Hepatocyte (in vitro differentiated cells): ENCODE data around the gene ITPR1. TPM values are rescaled to one million over a fixed set of nuclear protein-coding genes. Genes with fewer than 3 reads are reported as not detected.

ENCODE experiments used
- DNase-seq: peaks from one replicate; pipeline ENCODE4 v3.0.0-alpha.2; 2016; ENCODE audit warnings: low spot score
- H2AFZ ChIP-seq: fragments of 200-600 bp; sonication (generic); 2 replicates; pipeline ENCODE4 v1.6.0; 2016; ENCODE audit warnings: antibody characterized with exemption, mild to moderate bottlenecking
- H3K27ac ChIP-seq: fragments of 200-600 bp; sonication (generic); 2 replicates; pipeline ENCODE4 v1.5.1; 2016; ENCODE audit warnings: mild to moderate bottlenecking
- H3K27me3 ChIP-seq: fragments of 200-600 bp; sonication (generic); 2 replicates; pipeline ENCODE4 v1.6.1; 2016
- H3K36me3 ChIP-seq: fragments of 200-600 bp; sonication (generic); replicated peaks from 2 replicates; pipeline ENCODE4 v1.5.1; 2016; ENCODE audit warnings: low read depth; ENCODE audit not compliant: insufficient read depth
- H3K4me1 ChIP-seq: fragments of 200-600 bp; sonication (generic); 2 replicates; pipeline ENCODE4 v1.5.1; 2016; ENCODE audit warnings: mild to moderate bottlenecking, moderate library complexity; ENCODE audit not compliant: insufficient read depth
- H3K4me2 ChIP-seq: fragments of 200-600 bp; sonication (generic); 2 replicates; pipeline ENCODE4 v1.6.0; 2016
- H3K4me3 ChIP-seq: fragments of 200-600 bp; sonication (generic); 2 replicates; pipeline ENCODE4 v1.5.1; 2016; ENCODE audit warnings: mild to moderate bottlenecking
- H3K79me2 ChIP-seq: fragments of 200-600 bp; sonication (generic); 2 replicates; pipeline ENCODE4 v1.6.0; 2017; ENCODE audit warnings: mild to moderate bottlenecking
- H3K9me2 ChIP-seq: fragments of 200-600 bp; sonication (generic); replicated peaks from 2 replicates; pipeline ENCODE4 v1.6.0; 2017; ENCODE audit warnings: mild to moderate bottlenecking; ENCODE audit not compliant: insufficient read depth
- H3K9me3 ChIP-seq: fragments of 200-600 bp; sonication (generic); 2 replicates; pipeline ENCODE4 v1.5.1; 2016; ENCODE audit warnings: low read depth, mild to moderate bottlenecking
- H4K20me1 ChIP-seq: fragments of 200-600 bp; sonication (generic); 2 replicates; pipeline ENCODE4 v1.6.0; 2016; ENCODE audit warnings: mild to moderate bottlenecking; ENCODE audit not compliant: insufficient read depth, poor library complexity, severe bottlenecking
- CTCF ChIP-seq: fragments of 200-600 bp; sonication (generic); IDR thresholded peaks from 2 replicates; pipeline ENCODE4 v1.5.1; 2016; ENCODE audit warnings: antibody characterized with exemption, mild to moderate bottlenecking; ENCODE audit not compliant: poor library complexity
- EZH2 ChIP-seq: fragments of 200-600 bp; sonication (generic); IDR thresholded peaks from 2 replicates; pipeline ENCODE4 v1.6.1; 2016; ENCODE audit warnings: antibody characterized with exemption, mild to moderate bottlenecking, borderline replicate concordance
- EZH2phosphoT487 ChIP-seq: fragments of 200-600 bp; sonication (generic); IDR thresholded peaks from one replicate; pipeline ENCODE4 v1.6.1; 2018; ENCODE audit warnings: antibody characterized with exemption, mild to moderate bottlenecking, low read depth, moderate library complexity; ENCODE audit not compliant: unreplicated experiment, severe bottlenecking
- WGBS: methylation state at CpG from one replicate; pipeline ENCODE4 v1.1.6; 2016; ENCODE audit warnings: low lambda C conversion rate; ENCODE audit errors: missing lambda C conversion rate; 5-methylcytosine and 5-hydroxymethylcytosine counted together
- polyA plus RNA-seq: library from polyadenylated mRNA; unstranded; fragments of >200 nt; fragmentation: Nextera tagmentation; extraction: Ambion mirVana; gene quantifications from 2 replicates; pipeline ENCODE4 v1.2.1, GENCODE V29; 2016
- total RNA-seq: library from RNA; depleted of rRNA; stranded (reverse); fragments of >200 nt; gene quantifications from 2 replicates; pipeline ENCODE4 v1.2.3, GENCODE V29; 2014

Gene ITPR1
- total and polyA plus RNA-seq, 2 experiments from 2014 or later = 46.8 to 90.8 TPM

- Histone ChIP-seq H3K9me3 (no peaks in the 10 kb centered on the region), H3K36me3 (no peaks in the 10 kb centered on the region), H2AFZ (no peak overlapping the region), H4K20me1 (no peaks in the 10 kb centered on the region), H3K27me3 (no peaks in the 10 kb centered on the region), H3K79me2 (no peaks in the 10 kb centered on the region), H3K9me2 (no peaks in the 10 kb centered on the region), H3K27ac (peak overlapping the region; percentile 88), H3K4me1 (peaks cover 9% of the 10 kb centered on the region), H3K4me3 (no peak overlapping the region), H3K4me2 (no peak overlapping the region)
- no peak for DNase-seq
- WGBS = 88% methylated on average over 5 of the region's 5 CpGs
- no peak for TF ChIP-seq EZH2phosphoT487
- no peak for TF ChIP-seq CTCF
- no peak for TF ChIP-seq EZH2
Observed at GRCh38 chr3:4830586-4830914, 337.4 kb downstream of the ITPR1 start.

GRCh38 chr3:4831580-4831950 lies 338.4 kb downstream of the ITPR1 start:
- Histone ChIP-seq H3K36me3 (no peaks in the 10 kb centered on the region), H3K9me3 (no peaks in the 10 kb centered on the region), H3K27me3 (no peaks in the 10 kb centered on the region), H3K9me2 (no peaks in the 10 kb centered on the region), H3K4me2 (peak overlapping the region; percentile 49), H3K4me3 (no peak overlapping the region), H3K79me2 (no peaks in the 10 kb centered on the region), H3K27ac (peak overlapping the region; percentile 88), H3K4me1 (peaks cover 9% of the 10 kb centered on the region), H4K20me1 (no peaks in the 10 kb centered on the region), H2AFZ (no peak overlapping the region)
- DNase-seq = no peak
- TF ChIP-seq EZH2phosphoT487 (no peak), EZH2 (no peak), CTCF (no peak)
- WGBS = 34% methylated on average over 4 of the region's 4 CpGs

GRCh38 chr3:4833471-4833870 lies 340.3 kb downstream of the ITPR1 start:
- Histone ChIP-seq H3K4me2 (no peak overlapping the region), H3K9me3 (no peaks in the 10 kb centered on the region), H3K36me3 (no peaks in the 10 kb centered on the region), H3K4me3 (no peak overlapping the region), H3K9me2 (no peaks in the 10 kb centered on the region), H2AFZ (no peak overlapping the region), H4K20me1 (no peaks in the 10 kb centered on the region), H3K27me3 (no peaks in the 10 kb centered on the region), H3K4me1 (peaks cover 9% of the 10 kb centered on the region), H3K27ac (no peak overlapping the region), H3K79me2 (no peaks in the 10 kb centered on the region)
- DNase-seq = no peak
- TF ChIP-seq EZH2 = no peak
- 93% methylated on average over 5 of the region's 5 CpGs for WGBS

GRCh38 chr3:4834403-4834866 lies 341.3 kb downstream of the ITPR1 start:
- no peak for TF ChIP-seq EZH2phosphoT487
- no peak for TF ChIP-seq CTCF
- no peak for TF ChIP-seq EZH2
- DNase-seq = no peak
- H3K9me2 ChIP-seq = no peaks in the 10 kb centered on the region

More at GRCh38 chr3:4834403-4834866, 341.3 kb downstream of the ITPR1 start:
- Histone ChIP-seq H3K9me3 (no peaks in the 10 kb centered on the region), H3K79me2 (no peaks in the 10 kb centered on the region), H4K20me1 (no peaks in the 10 kb centered on the region), H2AFZ (no peak overlapping the region), H3K4me2 (no peak overlapping the region), H3K4me1 (peaks cover 9% of the 10 kb centered on the region), H3K27ac (no peak overlapping the region), H3K36me3 (no peaks in the 10 kb centered on the region), H3K4me3 (no peak overlapping the region), H3K27me3 (no peaks in the 10 kb centered on the region)
- WGBS = 90% methylated on average over 8 of the region's 8 CpGs
